NCI-H345 treated with DMSO at 0.1 percent for 48 hours (cell line): ENCODE data around the gene SLC25A28.
"Not testable (repeated sequence)": the region's sequence is repeated elsewhere in the genome, so short reads cannot be mapped to it uniquely, and the experiment has no call there.

Source experiments
- DNase-seq: peaks from one replicate; lab custom pipeline; 2025; ENCODE audit not compliant: unreplicated experiment; lab: John Stamatoyannopoulos, UW

SLC25A28 gene

DNA sequence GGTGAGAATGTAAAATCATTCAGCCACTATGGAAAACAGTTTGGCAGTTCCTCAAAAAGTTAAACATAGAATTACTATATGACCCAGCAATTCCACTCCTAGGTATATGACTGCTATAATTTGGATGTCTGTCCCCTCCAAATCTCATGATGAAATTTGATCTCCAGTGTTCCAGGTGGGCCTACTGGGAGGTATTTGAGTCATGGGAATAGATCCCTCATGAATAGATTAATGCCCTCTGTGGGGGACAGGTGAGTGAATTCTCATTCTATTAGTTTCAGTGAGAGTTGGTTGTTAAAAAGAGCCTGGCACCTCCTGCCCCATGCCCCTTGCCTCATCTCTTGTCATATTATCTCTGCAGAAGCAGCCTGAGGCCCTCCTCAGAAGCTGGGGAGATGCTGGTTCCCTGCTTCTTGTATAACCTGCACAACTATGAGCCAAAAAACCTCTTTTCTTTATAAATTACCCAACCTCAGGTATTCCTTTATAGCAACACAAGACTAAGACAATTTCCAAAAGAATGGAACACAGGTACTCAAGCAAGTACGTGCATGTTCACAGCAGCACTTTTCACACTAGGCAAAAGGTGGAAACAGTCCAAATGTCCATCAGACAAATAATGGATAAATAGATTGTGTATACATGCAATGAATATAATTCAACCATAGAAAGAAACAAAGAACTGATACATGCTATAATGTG, 8.8 kb upstream of the SLC25A28 start:
- DNase-seq = no peak

DNA sequence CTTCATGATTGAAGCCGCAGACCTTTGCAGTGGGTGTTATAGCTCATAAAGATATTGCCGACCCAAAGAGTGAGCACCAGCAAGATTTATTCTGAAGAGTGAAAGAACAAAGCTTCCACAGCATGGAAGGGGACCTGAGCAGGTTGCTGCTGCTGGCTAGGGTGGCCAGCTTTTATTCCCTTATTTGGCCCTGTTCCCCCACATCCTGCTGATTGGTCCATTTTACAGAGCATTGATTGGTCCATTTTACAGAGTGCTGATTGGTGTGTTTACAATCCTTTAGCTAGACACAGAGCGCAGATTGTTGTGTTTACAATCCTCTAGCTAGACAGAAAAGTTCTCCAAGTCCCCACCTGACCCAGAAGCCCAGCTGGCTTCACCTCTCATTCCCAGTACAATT, 4.9 kb upstream of the SLC25A28 start:
- not testable (repeated sequence) for DNase-seq

GRCh38 chr10:99623919-99624318, 3.7 kb upstream of the SLC25A28 start:
- DNase-seq = no peak

DNA sequence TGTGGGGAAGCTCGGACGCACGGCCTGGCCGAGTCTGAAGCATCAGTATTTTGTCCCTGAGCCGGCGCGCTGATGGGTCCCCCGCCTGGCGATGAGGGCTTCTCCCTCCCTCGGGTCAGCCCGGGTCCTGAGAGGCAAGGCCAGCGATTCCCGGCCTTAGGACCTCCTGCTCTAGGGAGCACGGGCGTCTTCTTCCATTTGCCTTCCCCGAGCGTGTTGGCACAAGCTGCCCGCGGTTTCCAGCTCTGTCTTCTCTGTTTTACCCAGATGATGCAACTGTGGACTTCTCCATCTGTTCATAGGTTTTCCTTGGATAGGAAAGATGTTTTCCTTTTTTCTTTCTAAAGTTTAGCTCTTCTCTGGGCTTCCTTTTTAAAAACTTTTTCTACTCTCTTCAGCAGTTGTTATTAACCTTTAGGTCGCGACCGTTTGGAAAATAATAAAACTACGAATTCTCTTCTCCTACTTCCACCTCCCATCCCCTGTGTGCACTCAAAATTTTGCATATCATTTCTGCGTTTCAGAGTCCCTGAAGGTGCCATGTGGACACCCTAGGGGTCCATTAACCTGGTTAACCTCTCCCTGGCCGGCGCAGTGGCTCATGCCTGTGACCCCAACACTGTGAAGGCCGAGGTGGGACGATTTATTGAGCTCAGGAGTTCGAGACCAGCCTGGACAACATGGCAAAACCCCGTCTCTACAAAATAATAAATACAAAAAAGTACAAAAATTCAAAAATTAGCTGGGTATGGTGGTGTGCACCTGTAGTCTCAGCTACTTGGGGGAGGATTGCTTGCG, 1.4 kb upstream of the SLC25A28 start:
- no peak for DNase-seq

GRCh38 chr10:99620711-99621453, 643 bp upstream of the SLC25A28 start:
- peak; percentile 34 for DNase-seq

GRCh38 chr10:99619090-99619800, 994 bp downstream of the SLC25A28 start:
- DNase-seq = no peak

- no peak for DNase-seq
Measured at GRCh38 chr10:99617696-99618095, 2.5 kb downstream of the SLC25A28 start.

- no peak for DNase-seq
Measured at GRCh38 chr10:99615426-99615825, 4.8 kb downstream of the SLC25A28 start.

GRCh38 chr10:99612167-99612831, 7.9 kb downstream of the SLC25A28 start:
- DNase-seq = peak; percentile 7

GRCh38 chr10:99611326-99611725, 8.9 kb downstream of the SLC25A28 start:
- no peak for DNase-seq

DNA sequence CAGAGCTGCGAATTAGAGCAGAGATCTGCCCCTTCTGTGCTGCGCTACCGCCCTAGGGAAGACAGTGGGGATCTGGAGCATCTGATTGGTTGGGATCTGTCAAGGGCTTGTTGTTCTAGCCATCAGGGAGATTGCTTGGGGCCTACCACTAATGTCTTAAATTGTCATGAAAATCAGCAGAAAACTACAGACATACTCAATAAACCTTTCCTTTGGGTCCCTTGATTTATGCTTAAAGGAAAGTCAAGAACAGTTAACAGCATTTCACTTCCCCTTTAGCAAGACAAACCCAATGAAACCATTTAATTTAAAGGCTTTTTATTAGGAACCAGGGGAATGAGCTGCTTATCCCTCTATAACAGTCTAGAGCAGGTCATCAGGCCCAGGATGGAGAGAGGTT, 10.0 kb downstream of the SLC25A28 start:
- DNase-seq = no peak

DNA sequence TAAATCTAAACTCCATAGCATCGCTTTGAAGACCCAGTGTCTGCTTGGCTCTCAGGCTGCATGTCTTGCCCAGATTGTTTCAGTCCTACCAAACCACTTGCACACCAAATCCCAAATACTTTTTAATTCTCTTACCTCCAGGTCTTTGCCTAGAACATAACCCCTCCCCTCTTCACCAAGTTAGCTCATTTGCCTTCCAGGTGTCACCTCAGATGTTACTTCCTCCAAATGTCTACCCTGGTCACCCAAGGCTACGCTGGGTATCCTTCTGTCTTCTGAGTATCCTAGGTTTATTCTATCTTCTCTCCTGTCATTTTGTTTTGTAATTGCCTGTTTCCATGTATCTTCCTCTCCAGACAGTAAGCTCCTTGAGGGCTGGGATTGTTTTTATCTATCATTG, 11.1 kb downstream of the SLC25A28 start:
- no peak for DNase-seq

GRCh38 chr10:99605351-99605750, 14.9 kb downstream of the SLC25A28 start:
- no peak for DNase-seq

- no peak for DNase-seq
Measured at GRCh38 chr10:99604862-99605261, 15.4 kb downstream of the SLC25A28 start.

DNA sequence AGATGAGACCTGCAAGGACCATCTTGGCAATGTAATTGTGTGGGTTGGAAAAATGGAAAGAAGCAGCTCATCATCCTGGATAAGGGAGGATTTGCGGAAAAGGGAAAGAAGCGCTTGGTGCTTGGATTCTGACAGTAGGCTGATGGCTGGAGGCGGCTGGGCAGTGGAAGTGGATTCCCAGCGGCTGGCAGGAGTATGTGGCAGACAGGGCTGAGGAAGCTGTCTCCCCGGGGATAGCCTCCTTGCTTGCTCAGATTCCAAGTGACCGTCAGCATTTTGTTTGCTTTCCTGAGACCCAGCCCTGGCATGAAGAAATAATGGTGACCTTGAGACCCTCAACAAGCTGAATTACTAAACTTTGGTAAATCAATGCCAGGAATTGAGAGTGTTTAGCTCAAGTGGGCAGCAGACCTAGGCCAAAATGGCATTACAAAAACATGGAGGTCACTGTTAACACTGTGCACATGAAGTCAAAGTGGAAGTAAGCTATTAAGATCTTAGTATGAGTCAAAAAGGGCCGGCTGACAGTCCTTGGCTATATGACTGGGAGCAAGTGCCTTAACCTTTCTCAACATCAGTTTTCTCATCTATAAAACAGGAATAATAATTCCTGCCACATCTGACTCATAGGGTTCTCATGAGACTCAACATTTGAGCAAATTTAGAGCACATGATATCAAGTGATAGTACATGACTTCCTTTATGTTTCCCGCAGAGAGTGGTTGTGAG, 21.3 kb downstream of the SLC25A28 start:
- no peak for DNase-seq

DNA sequence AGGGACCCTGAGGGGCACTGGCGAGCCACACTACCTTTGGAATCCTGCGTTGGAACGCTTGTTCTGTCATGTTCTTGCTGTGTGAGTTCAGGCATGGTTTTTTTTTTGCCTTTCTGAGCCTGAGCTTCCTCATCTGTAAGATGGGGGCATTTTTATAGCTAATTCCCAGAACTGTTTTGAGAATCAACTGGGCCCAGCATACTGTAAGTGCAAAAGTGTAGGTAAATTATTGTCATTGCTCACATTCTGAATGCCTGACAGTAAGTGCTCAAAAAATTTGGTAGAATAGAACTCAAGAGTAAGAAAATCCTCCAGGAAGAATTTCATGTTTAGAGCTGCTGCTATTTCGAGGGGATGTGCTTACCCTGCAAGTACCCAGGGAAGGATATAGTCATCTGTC, 22.2 kb downstream of the SLC25A28 start:
- no peak for DNase-seq

- not testable (repeated sequence) for DNase-seq
Measured at GRCh38 chr10:99596708-99597107, 23.5 kb downstream of the SLC25A28 start.

- DNase-seq = no peak
Measured at GRCh38 chr10:99595770-99596465, 24.3 kb downstream of the SLC25A28 start.

DNA sequence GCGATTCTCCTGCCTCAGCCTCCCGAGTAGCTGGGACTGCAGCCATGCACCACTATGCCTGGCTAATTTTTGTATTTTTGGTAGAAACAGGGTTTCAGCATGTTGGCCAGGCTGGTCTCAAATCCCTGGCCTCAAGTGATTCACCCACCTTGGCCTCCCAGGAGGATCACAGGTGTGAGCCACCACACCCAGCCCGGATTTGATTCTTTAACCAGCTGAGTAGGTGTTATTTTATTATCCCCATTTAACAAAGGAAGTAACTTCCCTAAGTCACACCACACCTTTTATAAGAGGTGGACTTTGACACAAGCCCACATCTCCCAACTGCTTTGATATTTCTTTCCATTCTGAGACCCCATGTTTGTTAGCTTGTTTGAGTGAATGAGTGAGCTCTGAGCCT, 25.0 kb downstream of the SLC25A28 start:
- DNase-seq = no peak
